Panc1 (cell line): ENCODE results near the gene ARHGAP6.

Experiments used
- POLR2AphosphoS5 ChIP-seq: IDR thresholded peaks from 2 replicates; pipeline ENCODE4 v1.6.1; 2012; ENCODE audit warnings: mild to moderate bottlenecking, low read depth, low read length, moderate library complexity
- TCF7L2 ChIP-seq: IDR thresholded peaks from 2 replicates; pipeline ENCODE4 v1.6.1; 2011; ENCODE audit warnings: mild to moderate bottlenecking, low read depth, low read length, inconsistent platforms
- TF ChIP-seq, protein P1 (sequence below): fragments of 450-650 bp; IDR thresholded peaks from 2 replicates; pipeline ENCODE4 v1.5.1; 2017; ENCODE audit warnings: mild to moderate bottlenecking

DNA sequence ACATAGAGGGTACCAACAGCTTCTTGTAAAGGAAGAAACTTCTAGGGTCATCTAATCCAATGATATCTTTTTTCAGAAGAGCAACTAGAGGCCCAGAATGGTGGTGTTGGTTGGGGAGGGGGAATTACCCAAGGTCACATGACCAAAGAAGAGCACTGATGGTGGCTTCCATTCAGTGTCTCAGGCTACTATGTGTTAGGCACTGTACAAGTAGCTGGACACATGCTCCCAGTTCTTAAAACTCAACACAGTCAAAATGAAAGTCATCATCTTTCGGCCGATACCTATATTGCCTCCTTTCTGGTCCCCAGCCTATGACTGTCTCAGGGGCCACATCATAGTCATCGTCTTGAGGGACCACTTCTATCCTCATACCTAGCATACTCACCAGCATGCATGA lies 88.1 kb downstream of the ARHGAP6 start:
- no peak for TF ChIP-seq TCF7L2
- TF ChIP-seq, protein P1, sequence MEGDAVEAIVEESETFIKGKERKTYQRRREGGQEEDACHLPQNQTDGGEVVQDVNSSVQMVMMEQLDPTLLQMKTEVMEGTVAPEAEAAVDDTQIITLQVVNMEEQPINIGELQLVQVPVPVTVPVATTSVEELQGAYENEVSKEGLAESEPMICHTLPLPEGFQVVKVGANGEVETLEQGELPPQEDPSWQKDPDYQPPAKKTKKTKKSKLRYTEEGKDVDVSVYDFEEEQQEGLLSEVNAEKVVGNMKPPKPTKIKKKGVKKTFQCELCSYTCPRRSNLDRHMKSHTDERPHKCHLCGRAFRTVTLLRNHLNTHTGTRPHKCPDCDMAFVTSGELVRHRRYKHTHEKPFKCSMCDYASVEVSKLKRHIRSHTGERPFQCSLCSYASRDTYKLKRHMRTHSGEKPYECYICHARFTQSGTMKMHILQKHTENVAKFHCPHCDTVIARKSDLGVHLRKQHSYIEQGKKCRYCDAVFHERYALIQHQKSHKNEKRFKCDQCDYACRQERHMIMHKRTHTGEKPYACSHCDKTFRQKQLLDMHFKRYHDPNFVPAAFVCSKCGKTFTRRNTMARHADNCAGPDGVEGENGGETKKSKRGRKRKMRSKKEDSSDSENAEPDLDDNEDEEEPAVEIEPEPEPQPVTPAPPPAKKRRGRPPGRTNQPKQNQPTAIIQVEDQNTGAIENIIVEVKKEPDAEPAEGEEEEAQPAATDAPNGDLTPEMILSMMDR = no peak
- TF ChIP-seq POLR2AphosphoS5 = no peak
